Measurements from ENCODE around the gene SOX2.

SOX2 gene

GRCh38 chr3:181715571-181716340 is 4.0 kb downstream of the SOX2 start:
- Histone ChIP-seq H3K9me2 (replicated peaks; ENCODE audit: control insufficient read depth, low read length) (no peaks in the 10 kb centered on the region), H3K4me1 (ENCODE audit: control insufficient read depth, low read length) (peaks cover 19% of the 10 kb centered on the region), H3K4me3 (ENCODE audit: low read length) (no peak overlapping the region), H3K27ac (ENCODE audit: low read depth, low read length) (no peak overlapping the region), H3K36me3 (ENCODE audit: control insufficient read depth, low read length) (no peaks in the 10 kb centered on the region), H3K4me2 (ENCODE audit: low read length) (peak overlapping the region; percentile 32; the same call in 1 of the 2 replicates), H3F3A (ENCODE audit: control insufficient read depth, insufficient read depth) (0 out of 2 replicates have a peak, but pooled peaks cover 7% of the 10 kb centered on the region), H4K20me1 (ENCODE audit: control insufficient read depth, insufficient read depth, low read depth, low read length) (no peaks in the 10 kb centered on the region), H3K27me3 (ENCODE audit: control insufficient read depth, low read length) (peaks cover 93% of the 10 kb centered on the region), H3K9me3 (ENCODE audit: control insufficient read depth, insufficient read depth, low read length) (no peaks in the 10 kb centered on the region), H3K79me2 (ENCODE audit: control insufficient read depth, low read length) (no peaks in the 10 kb centered on the region)
- TF ChIP-seq EZH2phosphoT487 (IDR thresholded peaks at IDR 0.05; ENCODE audit: borderline replicate concordance, low read length), result 0 out of 2 replicates have a peak, but pooled peaks have one; percentile 83
- TF ChIP-seq, protein P1, sequence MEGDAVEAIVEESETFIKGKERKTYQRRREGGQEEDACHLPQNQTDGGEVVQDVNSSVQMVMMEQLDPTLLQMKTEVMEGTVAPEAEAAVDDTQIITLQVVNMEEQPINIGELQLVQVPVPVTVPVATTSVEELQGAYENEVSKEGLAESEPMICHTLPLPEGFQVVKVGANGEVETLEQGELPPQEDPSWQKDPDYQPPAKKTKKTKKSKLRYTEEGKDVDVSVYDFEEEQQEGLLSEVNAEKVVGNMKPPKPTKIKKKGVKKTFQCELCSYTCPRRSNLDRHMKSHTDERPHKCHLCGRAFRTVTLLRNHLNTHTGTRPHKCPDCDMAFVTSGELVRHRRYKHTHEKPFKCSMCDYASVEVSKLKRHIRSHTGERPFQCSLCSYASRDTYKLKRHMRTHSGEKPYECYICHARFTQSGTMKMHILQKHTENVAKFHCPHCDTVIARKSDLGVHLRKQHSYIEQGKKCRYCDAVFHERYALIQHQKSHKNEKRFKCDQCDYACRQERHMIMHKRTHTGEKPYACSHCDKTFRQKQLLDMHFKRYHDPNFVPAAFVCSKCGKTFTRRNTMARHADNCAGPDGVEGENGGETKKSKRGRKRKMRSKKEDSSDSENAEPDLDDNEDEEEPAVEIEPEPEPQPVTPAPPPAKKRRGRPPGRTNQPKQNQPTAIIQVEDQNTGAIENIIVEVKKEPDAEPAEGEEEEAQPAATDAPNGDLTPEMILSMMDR (IDR thresholded peaks at IDR 0.05; ENCODE audit: low read depth, low read length, poor library complexity, severe bottlenecking), result no peak

- Histone ChIP-seq H3K27me3 (ENCODE audit: control insufficient read depth, low read length) (peaks cover 96% of the 10 kb centered on the region), H3K4me2 (ENCODE audit: low read length) (no peak overlapping the region), H3K4me1 (ENCODE audit: control insufficient read depth, low read length) (peaks cover 13% of the 10 kb centered on the region)
These were observed 5.2 kb downstream of the SOX2 start for GRCh38 chr3:181716966-181717365.

DNA sequence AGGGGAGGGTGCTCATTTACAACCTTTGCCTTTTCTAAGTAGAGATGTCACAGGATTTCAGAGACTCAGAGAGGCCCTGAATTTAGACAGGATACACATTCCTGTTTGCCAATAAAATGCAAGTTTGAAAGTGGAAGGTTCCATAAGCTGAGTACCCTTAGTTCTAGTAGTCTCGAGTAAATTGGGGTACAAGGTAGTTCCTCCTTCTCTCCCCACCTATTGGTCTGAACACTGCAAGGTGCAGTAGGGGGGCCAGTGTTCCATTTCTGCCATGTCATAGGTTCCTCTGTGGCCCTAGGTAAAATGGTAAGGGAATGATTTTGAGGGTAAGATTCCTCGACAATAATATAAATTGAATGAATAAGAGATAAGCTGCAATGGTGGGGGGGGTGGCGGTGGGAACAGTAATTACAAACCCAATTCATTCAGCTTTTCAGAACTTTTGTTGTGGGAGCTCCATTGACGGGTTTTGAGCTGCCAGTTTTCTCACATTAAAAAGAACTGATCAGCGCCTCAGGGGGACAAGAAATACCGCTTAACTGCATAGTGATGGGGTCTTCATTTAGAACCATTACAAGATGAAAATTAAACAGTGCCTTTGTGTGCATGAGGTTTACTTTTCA is 5.9 kb downstream of the SOX2 start:
- peaks cover 11% of the 10 kb centered on the region for H3K4me1 ChIP-seq (ENCODE audit: control insufficient read depth, low read length)
- H3K79me2 ChIP-seq (ENCODE audit: control insufficient read depth, low read length), result no peaks in the 10 kb centered on the region
- peaks cover 96% of the 10 kb centered on the region for H3K27me3 ChIP-seq (ENCODE audit: control insufficient read depth, low read length)
- no peaks in the 10 kb centered on the region for H3K36me3 ChIP-seq (ENCODE audit: control insufficient read depth, low read length)
- H4K20me1 ChIP-seq (ENCODE audit: control insufficient read depth, insufficient read depth, low read depth, low read length), result no peaks in the 10 kb centered on the region
- H3K4me2 ChIP-seq (ENCODE audit: low read length), result no peak overlapping the region
- 0 out of 2 replicates have a peak, but pooled peaks cover 7% of the 10 kb centered on the region for H3F3A ChIP-seq (ENCODE audit: control insufficient read depth, insufficient read depth)
- no peaks in the 10 kb centered on the region for H3K9me3 ChIP-seq (ENCODE audit: control insufficient read depth, insufficient read depth, low read length)
- no peak overlapping the region for H3K4me3 ChIP-seq (ENCODE audit: low read length)
- no peak overlapping the region for H3K27ac ChIP-seq (ENCODE audit: low read depth, low read length)
- no peak for TF ChIP-seq EZH2phosphoT487 (IDR thresholded peaks at IDR 0.05; ENCODE audit: borderline replicate concordance, low read length)
- TF ChIP-seq, protein P1 (IDR thresholded peaks at IDR 0.05; ENCODE audit: low read depth, low read length, poor library complexity, severe bottlenecking), result no peak
- no peaks in the 10 kb centered on the region for H3K9me2 ChIP-seq (replicated peaks; ENCODE audit: control insufficient read depth, low read length)

More at GRCh38 chr3:181716966-181717365, 5.2 kb downstream of the SOX2 start:
- Histone ChIP-seq H3K36me3 (ENCODE audit: control insufficient read depth, low read length) (no peaks in the 10 kb centered on the region), H3F3A (ENCODE audit: control insufficient read depth, insufficient read depth) (0 out of 2 replicates have a peak, but pooled peaks cover 7% of the 10 kb centered on the region), H3K27ac (ENCODE audit: low read depth, low read length) (no peak overlapping the region), H3K79me2 (ENCODE audit: control insufficient read depth, low read length) (no peaks in the 10 kb centered on the region), H4K20me1 (ENCODE audit: control insufficient read depth, insufficient read depth, low read depth, low read length) (no peaks in the 10 kb centered on the region), H3K9me2 (replicated peaks; ENCODE audit: control insufficient read depth, low read length) (no peaks in the 10 kb centered on the region), H3K9me3 (ENCODE audit: control insufficient read depth, insufficient read depth, low read length) (no peaks in the 10 kb centered on the region), H3K4me3 (ENCODE audit: low read length) (no peak overlapping the region)
- TF ChIP-seq, protein P1 (IDR thresholded peaks at IDR 0.05; ENCODE audit: low read depth, low read length, poor library complexity, severe bottlenecking), result no peak
- TF ChIP-seq EZH2phosphoT487 (IDR thresholded peaks at IDR 0.05; ENCODE audit: borderline replicate concordance, low read length), result no peak
